ENCODE measurements around the gene ZNF155.

DNA sequence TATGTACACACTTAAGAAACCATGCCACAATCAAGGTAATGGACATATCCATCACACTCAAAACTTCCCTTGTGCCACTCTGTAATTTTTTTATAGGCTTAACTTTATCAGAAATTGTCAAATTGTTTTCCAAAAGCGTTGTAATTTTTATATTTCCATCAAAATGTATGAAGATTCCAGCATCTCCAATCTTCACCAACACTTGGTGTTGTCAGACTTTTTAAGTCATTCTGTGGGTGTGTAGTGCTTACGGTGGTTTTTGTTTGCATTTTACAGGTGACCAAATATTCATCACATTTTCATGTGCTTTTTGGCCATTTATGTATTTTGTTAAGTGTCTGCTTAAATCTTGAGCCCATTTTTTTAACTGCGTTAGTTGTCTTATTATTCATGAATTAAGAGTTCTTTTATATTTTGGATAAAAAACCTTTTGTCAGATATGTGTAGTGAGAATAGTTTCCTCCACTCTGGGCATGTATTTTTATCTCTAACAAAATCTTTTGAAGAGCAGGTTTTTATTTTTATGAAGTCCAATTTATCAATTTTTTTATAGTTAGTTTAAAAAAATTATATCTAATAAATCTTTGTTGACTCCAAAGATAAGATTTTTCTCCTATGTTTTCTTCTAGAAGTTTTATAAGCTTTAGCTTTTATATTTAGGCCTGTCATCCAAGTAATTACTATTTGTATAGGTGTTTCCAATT lies 44.3 kb upstream of the ZNF155 start:
- TF ChIP-seq, protein P1, sequence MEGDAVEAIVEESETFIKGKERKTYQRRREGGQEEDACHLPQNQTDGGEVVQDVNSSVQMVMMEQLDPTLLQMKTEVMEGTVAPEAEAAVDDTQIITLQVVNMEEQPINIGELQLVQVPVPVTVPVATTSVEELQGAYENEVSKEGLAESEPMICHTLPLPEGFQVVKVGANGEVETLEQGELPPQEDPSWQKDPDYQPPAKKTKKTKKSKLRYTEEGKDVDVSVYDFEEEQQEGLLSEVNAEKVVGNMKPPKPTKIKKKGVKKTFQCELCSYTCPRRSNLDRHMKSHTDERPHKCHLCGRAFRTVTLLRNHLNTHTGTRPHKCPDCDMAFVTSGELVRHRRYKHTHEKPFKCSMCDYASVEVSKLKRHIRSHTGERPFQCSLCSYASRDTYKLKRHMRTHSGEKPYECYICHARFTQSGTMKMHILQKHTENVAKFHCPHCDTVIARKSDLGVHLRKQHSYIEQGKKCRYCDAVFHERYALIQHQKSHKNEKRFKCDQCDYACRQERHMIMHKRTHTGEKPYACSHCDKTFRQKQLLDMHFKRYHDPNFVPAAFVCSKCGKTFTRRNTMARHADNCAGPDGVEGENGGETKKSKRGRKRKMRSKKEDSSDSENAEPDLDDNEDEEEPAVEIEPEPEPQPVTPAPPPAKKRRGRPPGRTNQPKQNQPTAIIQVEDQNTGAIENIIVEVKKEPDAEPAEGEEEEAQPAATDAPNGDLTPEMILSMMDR (IDR thresholded peaks at IDR 0.05): no peak
- no peak for TF ChIP-seq ZFX (IDR thresholded peaks at IDR 0.05; ENCODE audit: borderline replicate concordance)
